ENCODE results near the gene STYXL2.

STYXL2 gene

DNA sequence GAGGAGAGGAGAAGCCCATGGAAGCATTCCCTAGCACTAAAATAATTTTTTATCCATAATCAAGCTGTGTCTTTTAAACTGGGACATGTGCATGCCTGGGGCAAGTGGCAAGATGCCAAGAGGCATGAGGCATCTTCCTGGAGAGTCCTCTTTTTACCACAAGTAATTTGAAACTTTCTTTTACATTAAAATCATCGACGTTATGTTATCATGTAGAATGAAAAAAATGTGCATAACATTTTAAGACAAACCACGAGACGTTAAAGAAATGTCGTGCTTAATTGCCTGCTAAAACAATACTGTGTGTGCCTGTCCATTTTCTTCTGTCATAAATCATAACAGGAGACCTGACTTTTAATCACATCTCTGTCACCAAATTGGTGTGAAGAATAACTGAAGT is 1.5 kb downstream of the STYXL2 start:
- TF ChIP-seq RARB (CRISPR knock-in tag; IDR thresholded peaks at IDR 0.05): no peak
- TF ChIP-seq ZNF565 (CRISPR knock-in tag; conservative IDR thresholded peaks at IDR 0.05; ENCODE audit: low read depth): no peak
- no peak for TF ChIP-seq CSDC2 (CRISPR knock-in tag; IDR thresholded peaks at IDR 0.05)
- no peak for TF ChIP-seq TOX (CRISPR knock-in tag; IDR thresholded peaks at IDR 0.05; ENCODE audit: borderline replicate concordance)
- TF ChIP-seq ZFP3 (CRISPR knock-in tag; IDR thresholded peaks at IDR 0.05): no peak
- TF ChIP-seq TCF4 (CRISPR knock-in tag; IDR thresholded peaks at IDR 0.05; ENCODE audit: borderline replicate concordance): no peak
- TF ChIP-seq ARNTL (CRISPR knock-in tag; IDR thresholded peaks at IDR 0.05; ENCODE audit: borderline replicate concordance, low read depth): no peak
- TF ChIP-seq ZNF70 (CRISPR knock-in tag; IDR thresholded peaks at IDR 0.05): no peak
- TF ChIP-seq, protein P1, sequence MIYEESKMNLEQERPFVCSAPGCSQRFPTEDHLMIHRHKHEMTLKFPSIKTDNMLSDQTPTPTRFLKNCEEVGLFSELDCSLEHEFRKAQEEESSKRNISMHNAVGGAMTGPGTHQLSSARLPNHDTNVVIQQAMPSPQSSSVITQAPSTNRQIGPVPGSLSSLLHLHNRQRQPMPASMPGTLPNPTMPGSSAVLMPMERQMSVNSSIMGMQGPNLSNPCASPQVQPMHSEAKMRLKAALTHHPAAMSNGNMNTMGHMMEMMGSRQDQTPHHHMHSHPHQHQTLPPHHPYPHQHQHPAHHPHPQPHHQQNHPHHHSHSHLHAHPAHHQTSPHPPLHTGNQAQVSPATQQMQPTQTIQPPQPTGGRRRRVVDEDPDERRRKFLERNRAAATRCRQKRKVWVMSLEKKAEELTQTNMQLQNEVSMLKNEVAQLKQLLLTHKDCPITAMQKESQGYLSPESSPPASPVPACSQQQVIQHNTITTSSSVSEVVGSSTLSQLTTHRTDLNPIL (CRISPR knock-in tag; IDR thresholded peaks at IDR 0.05; ENCODE audit: low read depth): no peak
- TF ChIP-seq ZC3H10 (CRISPR knock-in tag; IDR thresholded peaks at IDR 0.05): no peak
- no peak for TF ChIP-seq OSR1 (CRISPR knock-in tag; IDR thresholded peaks at IDR 0.05)
- TF ChIP-seq ISL1 (CRISPR knock-in tag; IDR thresholded peaks at IDR 0.05): no peak
- TF ChIP-seq, protein P2, sequence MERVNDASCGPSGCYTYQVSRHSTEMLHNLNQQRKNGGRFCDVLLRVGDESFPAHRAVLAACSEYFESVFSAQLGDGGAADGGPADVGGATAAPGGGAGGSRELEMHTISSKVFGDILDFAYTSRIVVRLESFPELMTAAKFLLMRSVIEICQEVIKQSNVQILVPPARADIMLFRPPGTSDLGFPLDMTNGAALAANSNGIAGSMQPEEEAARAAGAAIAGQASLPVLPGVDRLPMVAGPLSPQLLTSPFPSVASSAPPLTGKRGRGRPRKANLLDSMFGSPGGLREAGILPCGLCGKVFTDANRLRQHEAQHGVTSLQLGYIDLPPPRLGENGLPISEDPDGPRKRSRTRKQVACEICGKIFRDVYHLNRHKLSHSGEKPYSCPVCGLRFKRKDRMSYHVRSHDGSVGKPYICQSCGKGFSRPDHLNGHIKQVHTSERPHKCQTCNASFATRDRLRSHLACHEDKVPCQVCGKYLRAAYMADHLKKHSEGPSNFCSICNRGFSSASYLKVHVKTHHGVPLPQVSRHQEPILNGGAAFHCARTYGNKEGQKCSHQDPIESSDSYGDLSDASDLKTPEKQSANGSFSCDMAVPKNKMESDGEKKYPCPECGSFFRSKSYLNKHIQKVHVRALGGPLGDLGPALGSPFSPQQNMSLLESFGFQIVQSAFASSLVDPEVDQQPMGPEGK (CRISPR knock-in tag; IDR thresholded peaks at IDR 0.05; ENCODE audit: borderline replicate concordance): no peak
- TF ChIP-seq ZFP30 (CRISPR knock-in tag; IDR thresholded peaks at IDR 0.05): no peak
- no peak for TF ChIP-seq ESRRG (CRISPR knock-in tag; IDR thresholded peaks at IDR 0.05)
- no peak for TF ChIP-seq BACH2 (CRISPR knock-in tag; IDR thresholded peaks at IDR 0.05; ENCODE audit: borderline replicate concordance)
- TF ChIP-seq, protein P3, sequence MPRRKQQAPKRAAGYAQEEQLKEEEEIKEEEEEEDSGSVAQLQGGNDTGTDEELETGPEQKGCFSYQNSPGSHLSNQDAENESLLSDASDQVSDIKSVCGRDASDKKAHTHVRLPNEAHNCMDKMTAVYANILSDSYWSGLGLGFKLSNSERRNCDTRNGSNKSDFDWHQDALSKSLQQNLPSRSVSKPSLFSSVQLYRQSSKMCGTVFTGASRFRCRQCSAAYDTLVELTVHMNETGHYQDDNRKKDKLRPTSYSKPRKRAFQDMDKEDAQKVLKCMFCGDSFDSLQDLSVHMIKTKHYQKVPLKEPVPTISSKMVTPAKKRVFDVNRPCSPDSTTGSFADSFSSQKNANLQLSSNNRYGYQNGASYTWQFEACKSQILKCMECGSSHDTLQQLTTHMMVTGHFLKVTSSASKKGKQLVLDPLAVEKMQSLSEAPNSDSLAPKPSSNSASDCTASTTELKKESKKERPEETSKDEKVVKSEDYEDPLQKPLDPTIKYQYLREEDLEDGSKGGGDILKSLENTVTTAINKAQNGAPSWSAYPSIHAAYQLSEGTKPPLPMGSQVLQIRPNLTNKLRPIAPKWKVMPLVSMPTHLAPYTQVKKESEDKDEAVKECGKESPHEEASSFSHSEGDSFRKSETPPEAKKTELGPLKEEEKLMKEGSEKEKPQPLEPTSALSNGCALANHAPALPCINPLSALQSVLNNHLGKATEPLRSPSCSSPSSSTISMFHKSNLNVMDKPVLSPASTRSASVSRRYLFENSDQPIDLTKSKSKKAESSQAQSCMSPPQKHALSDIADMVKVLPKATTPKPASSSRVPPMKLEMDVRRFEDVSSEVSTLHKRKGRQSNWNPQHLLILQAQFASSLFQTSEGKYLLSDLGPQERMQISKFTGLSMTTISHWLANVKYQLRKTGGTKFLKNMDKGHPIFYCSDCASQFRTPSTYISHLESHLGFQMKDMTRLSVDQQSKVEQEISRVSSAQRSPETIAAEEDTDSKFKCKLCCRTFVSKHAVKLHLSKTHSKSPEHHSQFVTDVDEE (CRISPR knock-in tag; IDR thresholded peaks at IDR 0.05): no peak
- peak; percentile 49 for ATAC-seq

DNA sequence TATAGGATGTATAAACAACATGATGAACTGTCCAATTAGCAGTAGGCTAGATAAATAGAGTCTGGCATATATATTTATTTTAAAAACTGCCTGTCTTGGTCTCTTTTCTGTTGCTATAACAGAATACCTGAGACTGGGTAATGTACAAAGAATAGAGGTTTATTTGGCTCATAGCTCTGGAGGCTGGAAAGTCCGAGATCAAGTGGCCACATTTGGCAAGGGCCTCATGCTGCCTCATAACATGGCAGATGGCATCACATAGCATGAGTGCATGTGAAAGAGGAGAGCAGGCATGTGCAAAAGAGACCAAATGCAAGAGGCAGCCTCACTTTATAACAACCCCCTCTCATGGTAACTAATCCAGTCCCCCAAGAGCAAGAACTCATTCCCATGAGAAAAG is 6.0 kb downstream of the STYXL2 start:
- no peak for TF ChIP-seq ISL1 (CRISPR knock-in tag; IDR thresholded peaks at IDR 0.05)
- no peak for TF ChIP-seq SNAI2 (CRISPR knock-in tag; IDR thresholded peaks at IDR 0.05)
- TF ChIP-seq TCF4 (CRISPR knock-in tag; IDR thresholded peaks at IDR 0.05; ENCODE audit: borderline replicate concordance): no peak
- TF ChIP-seq ZFP3 (CRISPR knock-in tag; IDR thresholded peaks at IDR 0.05): no peak
- no peak for TF ChIP-seq ZNF565 (CRISPR knock-in tag; conservative IDR thresholded peaks at IDR 0.05; ENCODE audit: low read depth)
- no peak for TF ChIP-seq PPARA (CRISPR knock-in tag; IDR thresholded peaks at IDR 0.05; ENCODE audit: borderline replicate concordance)
- no peak for TF ChIP-seq ZNF70 (CRISPR knock-in tag; IDR thresholded peaks at IDR 0.05)
- TF ChIP-seq, protein P4, sequence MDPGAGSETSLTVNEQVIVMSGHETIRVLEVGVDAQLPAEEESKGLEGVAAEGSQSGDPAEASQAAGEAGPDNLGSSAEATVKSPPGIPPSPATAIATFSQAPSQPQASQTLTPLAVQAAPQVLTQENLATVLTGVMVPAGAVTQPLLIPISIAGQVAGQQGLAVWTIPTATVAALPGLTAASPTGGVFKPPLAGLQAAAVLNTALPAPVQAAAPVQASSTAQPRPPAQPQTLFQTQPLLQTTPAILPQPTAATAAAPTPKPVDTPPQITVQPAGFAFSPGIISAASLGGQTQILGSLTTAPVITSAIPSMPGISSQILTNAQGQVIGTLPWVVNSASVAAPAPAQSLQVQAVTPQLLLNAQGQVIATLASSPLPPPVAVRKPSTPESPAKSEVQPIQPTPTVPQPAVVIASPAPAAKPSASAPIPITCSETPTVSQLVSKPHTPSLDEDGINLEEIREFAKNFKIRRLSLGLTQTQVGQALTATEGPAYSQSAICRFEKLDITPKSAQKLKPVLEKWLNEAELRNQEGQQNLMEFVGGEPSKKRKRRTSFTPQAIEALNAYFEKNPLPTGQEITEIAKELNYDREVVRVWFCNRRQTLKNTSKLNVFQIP (CRISPR knock-in tag; IDR thresholded peaks at IDR 0.05; ENCODE audit: borderline replicate concordance, low read depth): no peak
- TF ChIP-seq, protein P2 (CRISPR knock-in tag; IDR thresholded peaks at IDR 0.05; ENCODE audit: borderline replicate concordance): no peak
- no peak for TF ChIP-seq RARB (CRISPR knock-in tag; IDR thresholded peaks at IDR 0.05)
- TF ChIP-seq GLIS3 (CRISPR knock-in tag; IDR thresholded peaks at IDR 0.05): no peak
- TF ChIP-seq ARNTL (CRISPR knock-in tag; IDR thresholded peaks at IDR 0.05; ENCODE audit: borderline replicate concordance, low read depth): no peak
- TF ChIP-seq, protein P1 (CRISPR knock-in tag; IDR thresholded peaks at IDR 0.05; ENCODE audit: low read depth): no peak
- TF ChIP-seq TOX (CRISPR knock-in tag; IDR thresholded peaks at IDR 0.05; ENCODE audit: borderline replicate concordance): no peak
- TF ChIP-seq, protein P5, sequence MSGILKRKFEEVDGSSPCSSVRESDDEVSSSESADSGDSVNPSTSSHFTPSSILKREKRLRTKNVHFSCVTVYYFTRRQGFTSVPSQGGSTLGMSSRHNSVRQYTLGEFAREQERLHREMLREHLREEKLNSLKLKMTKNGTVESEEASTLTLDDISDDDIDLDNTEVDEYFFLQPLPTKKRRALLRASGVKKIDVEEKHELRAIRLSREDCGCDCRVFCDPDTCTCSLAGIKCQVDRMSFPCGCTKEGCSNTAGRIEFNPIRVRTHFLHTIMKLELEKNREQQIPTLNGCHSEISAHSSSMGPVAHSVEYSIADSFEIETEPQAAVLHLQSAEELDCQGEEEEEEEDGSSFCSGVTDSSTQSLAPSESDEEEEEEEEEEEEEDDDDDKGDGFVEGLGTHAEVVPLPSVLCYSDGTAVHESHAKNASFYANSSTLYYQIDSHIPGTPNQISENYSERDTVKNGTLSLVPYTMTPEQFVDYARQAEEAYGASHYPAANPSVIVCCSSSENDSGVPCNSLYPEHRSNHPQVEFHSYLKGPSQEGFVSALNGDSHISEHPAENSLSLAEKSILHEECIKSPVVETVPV (CRISPR knock-in tag; IDR thresholded peaks at IDR 0.05): no peak
- TF ChIP-seq, protein P3 (CRISPR knock-in tag; IDR thresholded peaks at IDR 0.05): no peak
- no peak for TF ChIP-seq OSR1 (CRISPR knock-in tag; IDR thresholded peaks at IDR 0.05)
- no peak for ATAC-seq
